IPS-11a (cell line): ENCODE results near the gene PFN3.
"Not testable (repeated sequence)": the region's sequence is repeated elsewhere in the genome, so short reads cannot be mapped to it uniquely, and the experiment has no call there.

ENCODE experiments used
- H3K4me3 ChIP-seq: one replicate; pipeline ENCODE4 v1.5.1; 2013; ENCODE audit warnings: low read depth, low read length, control low read depth

PFN3 gene

DNA sequence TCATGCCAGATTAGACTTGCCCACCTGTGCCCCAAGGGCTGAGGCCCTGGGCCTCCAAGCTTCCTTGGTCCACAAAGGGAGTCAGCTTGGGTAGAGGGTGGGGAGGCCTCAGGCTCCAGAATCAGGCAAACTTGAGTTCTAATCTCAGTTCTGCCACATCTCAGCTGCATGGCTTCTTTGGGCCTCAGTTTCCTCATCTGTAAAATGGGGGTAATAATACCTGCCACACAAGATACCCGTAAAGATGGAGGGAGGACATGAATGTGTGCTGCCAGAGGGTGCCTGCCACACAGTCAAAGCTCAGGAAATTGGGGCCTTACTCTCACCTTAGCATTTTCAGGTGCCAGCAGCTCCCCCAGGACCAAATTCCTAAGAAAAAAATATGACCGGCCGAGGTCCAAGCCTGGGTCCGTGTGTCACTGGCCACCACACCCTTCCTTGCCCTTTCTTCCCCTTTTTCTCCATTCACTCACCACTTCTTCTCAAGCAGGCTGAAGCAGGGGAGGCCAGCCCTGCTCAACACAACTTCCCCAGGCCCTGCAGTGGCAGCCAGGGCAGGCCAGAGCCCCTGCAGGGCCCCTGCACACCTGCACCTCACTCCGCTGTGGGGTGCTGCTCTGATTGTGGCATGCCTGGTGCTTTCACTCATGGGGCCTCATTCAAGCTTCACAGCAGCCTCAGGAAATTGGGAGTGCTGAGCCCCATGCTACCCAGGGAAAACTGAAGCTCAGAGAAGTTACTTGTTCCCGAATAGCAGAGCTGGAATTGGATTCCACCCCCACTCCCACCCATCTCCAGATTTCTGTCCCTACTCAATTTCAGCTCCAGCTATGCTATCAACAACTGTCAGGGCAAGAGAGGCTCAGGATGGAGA, 38.8 kb downstream of the PFN3 start:
- H3K4me3 ChIP-seq, result no peak overlapping the region

- H3K4me3 ChIP-seq, result not testable (repeated sequence)
These were observed 39.7 kb downstream of the PFN3 start for GRCh38 chr5:177360740-177361139.

- no peak overlapping the region for H3K4me3 ChIP-seq
These were observed 40.6 kb downstream of the PFN3 start for GRCh38 chr5:177359860-177360259.

- no peak overlapping the region for H3K4me3 ChIP-seq
These were observed 41.0 kb downstream of the PFN3 start for GRCh38 chr5:177359451-177359851.

GRCh38 chr5:177358370-177358819, 42.1 kb downstream of the PFN3 start:
- no peak overlapping the region for H3K4me3 ChIP-seq

DNA sequence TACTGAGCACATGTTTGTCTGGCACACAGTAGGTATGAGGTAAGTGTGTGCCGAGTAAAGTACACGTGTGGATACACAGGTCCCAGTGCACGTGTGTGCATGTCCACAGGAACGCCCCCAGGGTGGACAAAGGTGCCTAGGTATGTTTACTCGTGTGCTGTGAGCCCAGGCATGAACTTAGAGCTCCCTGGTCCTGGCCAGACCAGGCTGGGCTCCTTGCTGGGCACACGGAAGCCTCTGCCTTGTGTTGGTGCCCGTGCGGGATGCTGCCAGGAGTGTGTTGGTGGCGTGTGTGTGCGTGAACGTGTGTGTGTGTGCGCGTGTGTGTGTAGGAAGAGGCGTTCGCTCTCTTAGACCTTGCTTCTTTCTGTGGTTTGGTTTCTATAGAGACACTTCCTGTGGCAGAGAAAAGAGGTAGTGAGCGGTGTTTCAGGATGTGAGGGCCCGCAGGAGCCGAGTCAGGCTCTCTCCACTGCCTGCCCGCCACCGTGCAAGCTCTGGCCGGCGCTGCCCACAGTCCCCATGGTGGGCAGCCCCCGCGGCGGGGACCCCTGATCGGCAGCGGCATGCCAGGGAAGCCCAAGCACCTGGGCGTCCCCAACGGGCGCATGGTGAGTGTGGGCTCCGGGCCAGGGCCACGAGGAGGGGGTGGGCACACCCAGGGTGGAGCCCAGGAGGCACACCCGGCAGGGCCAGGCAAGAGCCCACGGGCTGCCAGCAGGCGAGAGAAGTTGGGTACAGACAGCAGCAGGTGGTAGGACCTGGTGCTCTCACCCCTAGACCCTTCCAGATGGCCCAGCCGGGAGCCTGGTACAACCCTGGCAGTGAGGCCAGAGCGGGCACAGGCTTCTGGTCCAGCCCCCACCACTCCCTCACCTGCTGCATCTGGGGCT, 42.8 kb downstream of the PFN3 start, which contains the start of gene RGS14:
TSS of gene RGS14 (plus strand) at position 466 of the 893 bp plus-strand sequence. CDS start at position 567, 101 bp downstream.
- no peak within 1 kb of the TSS for H3K4me3 ChIP-seq

GRCh38 chr5:177357146-177357458, 43.4 kb downstream of the PFN3 start:
- H3K4me3 ChIP-seq, result no peak overlapping the region

GRCh38 chr5:177356746-177357145, 43.7 kb downstream of the PFN3 start:
- H3K4me3 ChIP-seq, result no peak overlapping the region

DNA sequence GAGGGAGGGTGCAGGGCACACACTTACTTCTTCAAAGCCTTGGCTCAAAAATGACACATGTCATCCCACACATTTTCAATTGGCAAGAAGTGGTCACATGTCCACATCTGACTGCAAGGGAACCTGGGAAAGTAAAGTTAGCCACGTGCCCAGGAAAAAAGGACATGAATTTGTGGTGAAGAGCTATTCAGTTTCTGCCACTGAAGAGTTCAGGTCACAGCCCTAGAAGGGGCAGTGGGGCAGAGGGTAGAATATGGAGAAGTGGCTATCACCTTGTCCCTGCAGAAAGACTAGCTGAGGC, 44.6 kb downstream of the PFN3 start:
- H3K4me3 ChIP-seq, result no peak overlapping the region

- no peak overlapping the region for H3K4me3 ChIP-seq
These were observed 45.1 kb downstream of the PFN3 start for GRCh38 chr5:177355162-177355867.

GRCh38 chr5:177354711-177355110, 45.8 kb downstream of the PFN3 start:
- H3K4me3 ChIP-seq, result no peak overlapping the region

GRCh38 chr5:177354256-177354655, 46.2 kb downstream of the PFN3 start:
- H3K4me3 ChIP-seq, result no peak overlapping the region

DNA sequence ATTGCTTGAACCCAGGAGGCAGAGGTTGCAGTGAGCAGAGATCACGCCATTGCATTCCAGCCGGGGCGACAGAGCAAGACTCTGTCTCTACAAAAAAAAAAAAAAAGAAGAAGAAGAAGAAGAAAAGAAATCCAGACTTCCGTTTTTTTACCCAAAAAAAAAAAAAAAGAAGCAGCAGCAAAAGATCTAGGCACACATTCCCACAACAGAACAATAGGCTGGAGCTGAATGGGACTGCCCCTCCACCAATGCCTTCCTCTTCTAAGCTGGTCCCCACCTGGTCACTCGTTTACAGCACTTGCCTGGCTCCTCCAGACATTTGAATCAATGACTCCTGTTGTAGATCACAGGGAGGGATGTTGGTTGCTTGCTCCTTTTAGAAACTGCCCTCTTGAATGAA, 47.4 kb downstream of the PFN3 start:
- no peak overlapping the region for H3K4me3 ChIP-seq

DNA sequence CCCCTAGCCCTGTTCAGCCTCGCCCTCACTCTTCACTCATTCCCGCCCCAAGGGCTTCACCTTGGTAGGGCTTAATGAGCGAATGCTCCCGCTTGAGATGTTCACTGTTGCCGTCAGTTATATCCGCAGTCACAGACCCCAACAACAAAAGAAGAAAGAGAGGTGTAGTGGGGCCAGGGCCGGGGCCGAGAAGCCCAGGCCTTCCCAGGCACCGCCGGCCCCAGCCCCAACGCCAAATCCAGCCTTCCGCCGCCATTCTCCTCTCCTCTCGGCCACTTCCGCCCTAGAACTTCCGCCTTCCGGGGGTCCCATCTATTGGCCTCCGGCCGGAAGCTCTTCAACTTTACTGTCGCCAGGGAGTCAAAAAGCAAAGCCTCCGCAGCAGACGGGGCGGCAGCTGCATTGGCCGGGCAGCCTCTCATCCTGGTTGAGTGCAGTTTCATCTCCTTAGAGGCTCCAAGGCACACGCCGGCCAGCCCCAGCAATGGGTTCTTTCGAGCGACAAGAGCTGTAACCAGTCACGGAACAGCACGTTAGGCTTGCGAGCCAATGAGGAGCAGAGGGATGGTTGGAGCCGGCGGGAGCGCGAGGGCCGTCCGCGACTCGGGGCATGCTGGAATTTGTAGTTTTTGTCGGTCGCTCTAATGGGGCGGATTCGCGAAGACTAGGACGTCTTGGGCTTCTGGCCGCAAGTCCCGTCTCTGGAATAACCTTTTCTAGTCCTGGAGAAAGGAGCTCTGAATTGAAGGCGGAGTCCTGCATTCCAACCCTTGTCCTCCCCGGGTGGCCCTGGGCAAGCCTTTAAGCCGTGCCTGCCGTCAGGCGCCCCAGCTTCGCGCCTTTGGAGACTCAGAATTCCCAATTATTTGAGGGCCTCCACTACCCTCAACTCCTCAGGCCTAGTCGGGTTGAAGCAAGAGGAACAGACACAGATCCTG, 48.8 kb downstream of the PFN3 start, which contains the start of gene LMAN2:
TSS of gene LMAN2 (minus strand) at position 277 of the 938 bp plus-strand sequence. CDS start at position 256, 21 bp downstream.
- peak within 1 kb of the TSS; percentile 99 for H3K4me3 ChIP-seq

DNA sequence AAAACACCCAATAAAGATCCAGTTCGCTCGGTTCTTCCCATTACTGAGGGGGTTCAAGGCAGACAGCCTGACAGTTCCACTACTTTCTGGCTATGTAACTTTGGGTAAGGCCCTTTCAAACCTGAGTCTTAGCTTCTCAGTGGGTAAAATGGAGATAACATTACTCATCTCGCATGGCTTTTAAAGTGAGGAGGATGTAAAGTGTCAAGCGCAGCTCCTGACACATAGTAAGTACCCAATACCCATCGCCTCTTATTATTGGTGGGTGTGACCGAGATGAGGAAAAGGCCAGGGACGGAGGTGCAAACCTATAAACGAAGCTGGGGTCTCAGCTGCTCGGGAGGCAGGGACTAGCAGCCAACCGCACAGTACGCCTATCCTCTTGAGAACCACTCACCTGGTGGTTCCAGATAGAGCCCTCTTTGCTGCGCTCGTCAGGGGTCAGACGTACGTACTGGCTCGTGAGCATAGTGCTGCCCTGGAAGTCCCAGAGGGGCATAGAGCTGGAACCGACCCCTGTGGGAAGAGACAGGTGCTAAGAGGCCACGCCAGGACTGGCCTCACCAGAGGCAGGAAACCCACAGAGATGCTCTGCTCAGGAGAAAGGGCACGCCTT, 49.6 kb downstream of the PFN3 start:
- peak overlapping the region; percentile 99 for H3K4me3 ChIP-seq
